Right kidney (tissue), 1 donor: ENCODE data around the gene PPARGC1A.

Experiments
- DNase-seq: peaks from one replicate; pipeline ENCODE4 v3.0.0-alpha.2; 2016

PPARGC1A gene

GRCh38 chr4:23839279-23839678 lies 50.6 kb downstream of the PPARGC1A start:
- no peak for DNase-seq

DNA sequence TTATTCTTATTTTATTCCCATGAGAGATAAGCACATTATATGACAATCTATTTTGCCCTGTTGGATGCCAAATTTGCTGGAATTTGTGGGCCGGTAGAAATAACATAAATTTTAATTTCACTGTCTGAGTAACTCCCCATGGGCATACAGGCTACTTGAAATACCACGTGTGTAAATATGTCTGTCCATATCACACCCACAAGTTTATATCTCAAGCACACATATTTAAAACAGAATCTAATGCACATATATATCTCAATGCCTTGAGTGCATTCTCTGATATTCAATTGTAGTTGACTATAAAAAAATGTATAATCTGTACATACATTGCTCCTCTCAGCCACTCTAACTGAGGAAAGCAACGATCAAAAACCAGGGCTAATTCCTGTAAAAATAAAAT lies 51.2 kb downstream of the PPARGC1A start:
- no peak for DNase-seq

- DNase-seq, result no peak
Measured at GRCh38 chr4:23838131-23838530, 51.7 kb downstream of the PPARGC1A start.

GRCh38 chr4:23837371-23837770 lies 52.5 kb downstream of the PPARGC1A start:
- no peak for DNase-seq

DNA sequence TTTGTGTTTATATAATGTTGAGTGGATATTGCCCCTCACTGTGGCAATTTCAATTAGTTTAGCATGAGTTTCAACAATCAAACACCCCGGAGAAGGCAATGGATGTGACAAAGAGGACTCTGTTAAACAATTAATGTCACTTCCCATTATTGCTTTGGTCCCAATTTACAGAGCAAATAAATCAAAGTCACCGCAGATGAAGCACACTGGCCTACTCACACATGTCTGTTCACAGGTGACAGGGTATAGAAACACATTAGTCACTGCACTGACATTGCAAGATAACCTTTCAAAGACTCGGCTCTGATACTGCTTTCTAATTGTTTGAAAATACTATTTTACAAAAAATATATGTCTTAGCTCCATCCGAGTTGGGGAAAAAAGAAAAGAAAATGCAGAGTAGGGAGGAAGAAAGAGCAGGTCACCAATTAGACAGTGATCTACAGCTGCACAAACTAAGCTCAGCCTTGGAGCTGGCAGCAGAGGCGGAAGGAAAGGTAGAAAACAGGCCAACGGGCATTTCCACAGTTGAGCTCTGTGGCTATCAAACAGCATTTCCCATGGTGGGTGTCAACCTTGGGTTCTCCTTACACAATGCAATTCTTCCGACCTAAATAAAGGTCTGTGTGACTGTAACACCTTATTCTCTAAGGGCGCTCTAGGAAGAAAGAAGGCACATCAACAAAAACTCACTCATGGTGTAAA lies 53.9 kb downstream of the PPARGC1A start:
- DNase-seq, result no peak

DNA sequence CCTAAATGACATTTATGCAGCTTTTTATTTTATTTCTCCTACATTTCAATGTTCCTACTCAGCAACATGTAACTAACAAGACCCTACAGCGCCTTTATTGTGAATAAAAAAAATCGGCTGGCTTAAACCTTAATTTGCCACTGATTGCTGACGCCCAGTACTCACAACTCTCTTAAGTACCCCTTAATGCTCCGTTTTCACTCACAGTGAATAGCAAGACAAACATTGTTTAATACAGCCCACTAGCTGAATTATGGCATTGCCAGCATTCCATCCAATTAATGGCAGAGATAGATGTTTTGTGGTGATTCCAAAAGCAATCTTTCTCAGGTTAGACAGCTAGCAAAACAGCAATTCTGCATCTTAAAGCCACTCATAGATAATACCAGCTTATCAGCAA lies 61.1 kb downstream of the PPARGC1A start:
- no peak for DNase-seq

GRCh38 chr4:23828020-23828715 lies 61.7 kb downstream of the PPARGC1A start:
- DNase-seq, result no peak

GRCh38 chr4:23822181-23822580 lies 67.7 kb downstream of the PPARGC1A start:
- no peak for DNase-seq

DNA sequence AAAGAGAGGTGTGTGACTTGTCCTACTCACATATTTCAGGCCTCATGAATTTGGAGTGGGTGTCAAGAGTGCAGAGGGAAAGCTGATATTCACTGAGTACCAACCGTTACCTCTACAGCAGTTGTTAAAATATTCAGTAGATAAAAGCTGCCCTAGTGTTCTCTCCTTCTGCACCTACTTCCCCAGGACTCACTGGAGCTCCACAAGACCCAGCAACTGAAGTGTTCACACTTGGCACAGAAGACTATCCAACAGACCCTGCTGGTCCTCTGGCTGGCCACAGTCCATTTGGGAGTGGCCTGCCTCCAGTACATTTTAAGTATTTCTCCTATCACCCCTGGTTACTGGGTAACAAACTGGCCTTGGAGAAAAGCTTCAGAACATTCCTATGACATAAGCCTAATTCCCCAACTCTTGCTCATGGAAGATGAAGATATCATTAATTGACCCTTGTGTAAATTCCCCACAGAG lies 70.8 kb downstream of the PPARGC1A start:
- no peak for DNase-seq

GRCh38 chr4:23818097-23818885 lies 71.6 kb downstream of the PPARGC1A start:
- DNase-seq, result no peak

DNA sequence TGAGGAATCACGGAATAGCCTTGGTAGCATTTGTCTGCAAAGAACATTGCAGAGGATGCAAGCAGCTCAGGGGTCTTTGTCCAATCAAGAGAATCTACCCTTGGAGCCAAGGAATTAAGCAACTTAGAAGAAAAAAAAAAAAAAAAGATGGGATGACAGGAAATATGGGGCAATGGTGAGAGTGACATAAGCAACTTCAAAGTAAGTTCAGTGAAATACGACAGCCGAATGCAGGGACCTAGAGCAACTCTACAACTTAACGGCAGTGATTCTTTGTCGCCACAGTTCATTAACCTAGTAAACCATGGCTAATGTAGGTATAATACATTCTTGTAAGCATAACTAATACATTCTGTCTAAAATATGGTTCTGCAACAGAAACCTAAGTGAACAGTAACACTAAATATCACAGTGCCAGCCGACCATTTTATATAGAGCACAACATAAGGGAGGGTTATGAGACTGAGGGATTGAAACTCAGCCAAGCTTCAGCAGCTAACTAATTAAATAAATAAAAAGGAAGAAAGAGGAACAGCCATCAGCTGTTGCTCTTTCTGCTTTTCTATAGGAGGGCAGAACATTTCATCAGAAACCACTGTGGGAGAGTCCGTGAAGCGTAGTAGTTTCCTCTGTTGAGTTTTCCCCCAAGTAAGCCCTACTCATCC lies 74.7 kb downstream of the PPARGC1A start:
- peak; percentile 31 for DNase-seq

DNA sequence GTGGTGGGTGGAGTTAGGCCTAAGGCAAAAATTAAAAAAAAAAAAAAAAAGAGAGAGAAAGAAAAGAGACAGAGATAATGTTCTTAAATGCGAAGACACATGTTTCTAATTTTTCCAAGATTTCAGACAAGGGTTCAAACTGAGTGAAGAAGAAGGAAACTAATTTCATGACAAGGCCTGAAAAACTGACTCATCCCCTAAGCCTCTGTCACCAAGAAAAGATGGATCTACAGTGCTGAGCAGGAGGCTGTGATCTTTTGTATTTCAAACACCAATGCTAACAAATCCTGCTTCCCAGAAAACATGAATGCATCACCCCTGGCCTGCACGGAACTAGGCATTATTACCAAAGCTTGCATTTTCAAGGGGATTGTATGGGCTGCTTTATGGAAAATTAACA lies 75.3 kb downstream of the PPARGC1A start:
- DNase-seq, result no peak

GRCh38 chr4:23811161-23811560 lies 78.7 kb downstream of the PPARGC1A start:
- no peak for DNase-seq

GRCh38 chr4:23805450-23805851 lies 84.4 kb downstream of the PPARGC1A start:
- no peak for DNase-seq

GRCh38 chr4:23789762-23790161 lies 100.1 kb downstream of the PPARGC1A start:
- peak; percentile 18 for DNase-seq

DNA sequence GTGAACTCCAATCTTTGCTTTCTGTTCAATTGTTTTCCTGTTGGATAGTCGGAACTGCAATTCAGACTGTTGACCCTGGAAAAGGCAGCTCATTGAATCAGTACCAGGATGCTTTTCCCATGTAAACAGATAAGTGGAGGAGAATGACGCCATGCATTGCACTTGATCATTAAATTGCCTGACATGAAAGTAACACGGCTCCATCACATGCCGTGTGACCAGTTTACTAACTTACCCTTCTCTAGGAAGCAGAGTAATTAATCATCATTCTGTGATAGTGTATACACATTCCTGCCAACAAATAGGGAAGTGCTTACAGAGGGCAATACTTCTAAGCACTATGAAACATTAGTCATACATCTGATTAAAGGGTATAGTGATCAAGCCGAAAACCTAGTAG lies 101.4 kb downstream of the PPARGC1A start:
- DNase-seq, result no peak

GRCh38 chr4:23788027-23788426 lies 101.8 kb downstream of the PPARGC1A start:
- DNase-seq, result no peak

DNA sequence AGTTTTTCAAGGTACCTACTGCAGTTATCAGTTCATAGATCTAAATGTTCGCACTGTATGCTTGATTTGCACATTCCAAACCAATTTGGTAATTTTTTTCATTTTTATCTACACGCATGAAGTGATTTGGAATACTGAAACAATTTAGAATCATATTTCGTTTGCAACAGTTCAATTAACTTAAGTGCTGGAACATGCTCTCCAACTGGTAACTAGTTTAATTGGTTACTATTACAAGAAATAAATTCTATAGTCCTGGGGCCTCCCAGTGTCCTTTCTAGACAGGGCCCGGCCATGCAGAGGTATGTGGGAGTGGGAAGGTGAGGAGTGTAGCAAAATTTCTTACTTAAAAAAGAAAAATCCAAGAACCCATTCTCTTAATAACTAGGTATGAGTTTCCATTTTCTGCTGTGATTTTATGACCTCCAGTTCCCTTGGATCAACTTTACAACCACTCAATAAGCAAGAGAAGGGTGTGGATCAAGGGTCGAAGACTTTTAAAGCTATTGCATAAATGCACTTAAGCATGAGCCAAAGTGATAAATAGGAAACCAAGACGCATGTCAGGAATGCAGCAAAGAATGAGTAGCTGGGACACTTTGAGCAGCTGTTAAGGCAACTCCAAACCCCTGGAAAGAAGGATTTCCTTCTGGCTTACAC lies 106.9 kb downstream of the PPARGC1A start:
- DNase-seq, result no peak

GRCh38 chr4:23779839-23780238 lies 110.0 kb downstream of the PPARGC1A start:
- DNase-seq, result no peak

DNA sequence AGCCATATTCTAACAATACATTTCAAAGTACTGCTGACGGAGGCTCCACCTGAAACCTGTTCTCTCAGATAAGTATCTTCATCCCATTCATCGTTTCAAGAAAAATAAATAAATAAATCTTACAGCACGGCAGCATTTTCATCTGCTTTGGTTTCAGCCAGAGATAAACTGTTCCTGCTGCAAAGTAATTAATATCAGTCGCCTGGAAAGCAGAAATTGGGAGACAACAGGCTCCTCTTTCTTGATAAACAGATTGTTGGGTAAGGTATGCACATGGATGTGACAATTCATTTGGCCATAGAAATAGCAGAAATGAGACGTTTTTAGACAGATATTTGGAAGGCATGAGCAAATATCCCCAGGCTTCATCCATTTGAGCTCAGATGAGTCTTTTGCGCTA lies 110.4 kb downstream of the PPARGC1A start:
- DNase-seq, result no peak

GRCh38 chr4:23775694-23776093 lies 114.2 kb downstream of the PPARGC1A start:
- DNase-seq, result no peak

DNA sequence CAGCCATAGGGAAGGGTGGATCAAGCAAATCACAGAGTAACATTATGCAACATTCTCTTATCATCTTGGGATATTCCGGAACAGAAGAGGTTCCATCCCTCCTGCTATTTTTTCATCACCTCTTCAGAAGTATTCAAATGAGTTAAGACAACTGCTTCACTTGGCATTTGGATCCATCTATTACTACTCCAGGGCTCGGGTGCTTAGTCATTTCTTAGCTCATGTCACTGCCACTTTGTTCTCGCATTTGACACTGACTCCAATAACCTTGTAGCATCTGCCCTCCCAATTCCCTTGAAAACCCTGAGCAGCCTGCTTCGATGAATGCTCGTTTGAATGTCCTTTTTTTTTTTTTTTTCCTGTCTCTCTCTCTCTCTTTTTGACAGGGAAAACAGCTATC lies 114.9 kb downstream of the PPARGC1A start:
- no peak for DNase-seq
